IMR-90 (cell line): ENCODE data around the gene P2RX3.

Experiments
- CHD1 ChIP-seq: IDR thresholded peaks from 2 replicates; pipeline ENCODE4 v1.6.1; 2012; ENCODE audit warnings: low read depth, low read length, improper control_type of control experiment
- CTCF ChIP-seq: conservative IDR thresholded peaks from 2 replicates; pipeline ENCODE4 v1.5.1; 2012; ENCODE audit warnings: mild to moderate bottlenecking, low read depth, low read length, improper control_type of control experiment
- MAFK ChIP-seq: IDR thresholded peaks from 2 replicates; pipeline ENCODE4 v1.6.1; 2012; ENCODE audit warnings: low read depth, low read length, improper control_type of control experiment

- TF ChIP-seq CTCF (no peak), MAFK (no peak), CHD1 (no peak)
Observed at GRCh38 chr11:57303990-57304579, 34.1 kb upstream of the P2RX3 start.
